Fibroblast of lung (primary cell): ENCODE results near the gene NFATC2.

Source experiments
- EZH2 ChIP-seq: IDR thresholded peaks from 2 replicates; pipeline ENCODE4 v1.5.1; 2012; ENCODE audit warnings: low read length, control low read depth, mild to moderate bottlenecking; ENCODE audit errors: missing control alignments
- TF ChIP-seq, protein P1 (sequence below), 2 donors: IDR thresholded peaks in 1 of 2; conservative IDR thresholded peaks in 1 of 2; 1 replicate in 1 of 2; 2 replicates in 1 of 2; pipeline ENCODE4 v1.5.1; 2011 to 2012; ENCODE audit warnings: low read length in 2 of 2, control low read depth in 1 of 2, inconsistent platforms in 1 of 2, low read depth in 1 of 2, mild to moderate bottlenecking in 1 of 2

GRCh38 chr20:51374456-51374830 is 168.1 kb downstream of the NFATC2 start:
- TF ChIP-seq, protein P1, sequence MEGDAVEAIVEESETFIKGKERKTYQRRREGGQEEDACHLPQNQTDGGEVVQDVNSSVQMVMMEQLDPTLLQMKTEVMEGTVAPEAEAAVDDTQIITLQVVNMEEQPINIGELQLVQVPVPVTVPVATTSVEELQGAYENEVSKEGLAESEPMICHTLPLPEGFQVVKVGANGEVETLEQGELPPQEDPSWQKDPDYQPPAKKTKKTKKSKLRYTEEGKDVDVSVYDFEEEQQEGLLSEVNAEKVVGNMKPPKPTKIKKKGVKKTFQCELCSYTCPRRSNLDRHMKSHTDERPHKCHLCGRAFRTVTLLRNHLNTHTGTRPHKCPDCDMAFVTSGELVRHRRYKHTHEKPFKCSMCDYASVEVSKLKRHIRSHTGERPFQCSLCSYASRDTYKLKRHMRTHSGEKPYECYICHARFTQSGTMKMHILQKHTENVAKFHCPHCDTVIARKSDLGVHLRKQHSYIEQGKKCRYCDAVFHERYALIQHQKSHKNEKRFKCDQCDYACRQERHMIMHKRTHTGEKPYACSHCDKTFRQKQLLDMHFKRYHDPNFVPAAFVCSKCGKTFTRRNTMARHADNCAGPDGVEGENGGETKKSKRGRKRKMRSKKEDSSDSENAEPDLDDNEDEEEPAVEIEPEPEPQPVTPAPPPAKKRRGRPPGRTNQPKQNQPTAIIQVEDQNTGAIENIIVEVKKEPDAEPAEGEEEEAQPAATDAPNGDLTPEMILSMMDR (conservative IDR thresholded peaks at IDR 0.05 in 1 of 2, IDR thresholded peaks at IDR 0.05 in 1 of 2; ENCODE audit: low read depth in 1 of 2, low read length in 2 of 2): no peak
- no peak for TF ChIP-seq EZH2
